ENCODE results near the gene CFAP92.

CFAP92 gene

DNA sequence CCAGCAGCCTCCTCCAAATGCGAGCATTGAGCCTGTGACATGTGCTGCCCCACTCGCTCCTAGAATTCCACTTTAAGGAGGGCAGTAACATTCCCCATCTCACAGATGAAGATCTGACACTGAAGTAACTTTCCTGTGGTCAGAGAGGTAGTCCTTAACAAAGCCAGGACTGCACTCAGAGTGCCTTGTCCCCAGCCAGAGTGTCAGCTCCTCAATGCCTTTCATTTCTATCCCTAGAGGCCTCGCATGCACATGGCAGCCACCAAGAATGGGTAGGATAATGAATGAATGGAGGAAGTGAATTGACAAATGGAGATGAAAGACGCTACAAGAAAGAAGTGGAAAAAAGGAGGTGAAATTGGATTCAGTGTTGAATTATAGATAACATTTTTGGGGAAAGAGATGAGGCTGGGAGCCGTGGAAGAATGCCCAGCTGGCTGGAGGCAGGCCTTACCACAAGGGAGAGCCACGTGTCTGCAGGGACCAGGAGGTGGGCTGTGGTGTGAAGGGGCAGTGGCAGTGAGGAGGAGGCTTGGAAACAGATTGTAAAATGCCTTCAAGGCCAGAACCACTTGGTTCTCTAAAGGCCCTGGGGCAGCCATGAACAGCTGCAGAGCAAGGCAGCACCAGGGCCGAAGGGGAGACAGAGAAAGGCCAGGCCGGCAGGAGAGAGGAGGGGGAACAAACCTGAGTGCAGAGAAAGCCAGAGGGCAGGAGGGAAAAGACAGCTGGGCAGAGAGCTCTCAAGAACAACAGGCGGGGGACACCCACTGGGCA, 10.4 kb downstream of the CFAP92 start:
- TF ChIP-seq FOXP2 (optimal IDR thresholded peaks at IDR 0.05; ENCODE audit: borderline replicate concordance, extremely low read depth, extremely low read length, insufficient read depth) (no peak), SIN3A (IDR thresholded peaks at IDR 0.05; ENCODE audit: borderline replicate concordance, insufficient read depth, low read length) (no peak), POLR2AphosphoS5 (IDR thresholded peaks at IDR 0.05; ENCODE audit: low read depth, low read length) (no peak), REST (IDR thresholded peaks at IDR 0.05; ENCODE audit: insufficient read depth in 1 of 2, low read depth in 2 of 2, low read length in 2 of 2) (no peak)

DNA sequence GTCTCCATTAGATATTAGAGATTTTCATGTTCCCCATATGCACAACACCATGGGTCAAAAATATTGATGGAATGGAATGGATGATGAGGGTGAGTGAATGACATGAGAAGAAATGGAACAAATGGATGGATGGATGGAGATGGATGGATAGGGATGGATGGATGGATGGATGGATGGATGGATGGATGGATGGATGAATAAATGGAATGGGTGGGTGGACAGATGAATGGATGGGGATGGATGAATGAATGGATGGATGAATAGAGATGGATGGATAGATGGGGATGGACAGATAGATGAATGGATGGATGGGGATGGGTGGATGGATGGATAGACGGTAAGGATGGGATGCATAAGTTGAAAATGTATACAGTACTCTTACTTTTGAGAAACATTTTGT, 18.6 kb downstream of the CFAP92 start:
- TF ChIP-seq REST (IDR thresholded peaks at IDR 0.05; ENCODE audit: insufficient read depth in 1 of 2, low read depth in 2 of 2, low read length in 2 of 2) (no peak), POLR2AphosphoS5 (IDR thresholded peaks at IDR 0.05; ENCODE audit: low read depth, low read length) (no peak), SIN3A (IDR thresholded peaks at IDR 0.05; ENCODE audit: borderline replicate concordance, insufficient read depth, low read length) (no peak), TAF1 (IDR thresholded peaks at IDR 0.05; ENCODE audit: borderline replicate concordance, insufficient read depth, low read length) (no peak), FOXP2 (optimal IDR thresholded peaks at IDR 0.05; ENCODE audit: borderline replicate concordance, extremely low read depth, extremely low read length, insufficient read depth) (no peak)

DNA sequence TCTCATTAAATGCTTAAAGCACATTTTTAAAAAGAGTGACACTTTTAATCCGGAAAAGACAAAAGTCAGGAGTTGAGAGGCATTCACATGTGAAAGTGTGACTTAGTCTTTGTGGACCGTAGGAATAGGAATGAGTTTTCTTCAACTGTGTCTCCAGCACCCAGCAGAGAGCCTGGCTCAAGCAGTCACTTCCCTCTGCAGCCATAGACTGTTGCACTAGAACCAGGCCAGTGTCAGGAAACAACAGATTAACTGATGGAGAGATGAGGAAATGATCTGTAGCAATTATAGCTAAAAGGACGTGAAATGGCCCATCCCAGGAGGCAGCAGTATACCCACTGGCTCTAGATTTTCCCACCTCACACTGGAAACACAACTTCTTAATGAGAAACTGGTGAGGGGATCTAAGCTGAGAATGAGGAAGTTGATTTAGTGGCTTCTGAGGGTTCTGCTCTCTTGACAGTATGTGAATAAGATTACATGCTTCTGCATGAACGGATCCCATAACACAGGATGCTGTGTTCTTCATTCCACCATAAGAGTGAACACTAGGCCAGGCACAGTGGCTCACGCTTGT, 19.8 kb downstream of the CFAP92 start:
- no peak for TF ChIP-seq FOXP2 (optimal IDR thresholded peaks at IDR 0.05; ENCODE audit: borderline replicate concordance, extremely low read depth, extremely low read length, insufficient read depth)
- no peak for TF ChIP-seq REST (IDR thresholded peaks at IDR 0.05; ENCODE audit: insufficient read depth in 1 of 2, low read depth in 2 of 2, low read length in 2 of 2)
- TF ChIP-seq SIN3A (IDR thresholded peaks at IDR 0.05; ENCODE audit: borderline replicate concordance, insufficient read depth, low read length) = no peak
- TF ChIP-seq TAF1 (IDR thresholded peaks at IDR 0.05; ENCODE audit: borderline replicate concordance, insufficient read depth, low read length) = no peak
- TF ChIP-seq POLR2AphosphoS5 (IDR thresholded peaks at IDR 0.05; ENCODE audit: low read depth, low read length) = no peak

DNA sequence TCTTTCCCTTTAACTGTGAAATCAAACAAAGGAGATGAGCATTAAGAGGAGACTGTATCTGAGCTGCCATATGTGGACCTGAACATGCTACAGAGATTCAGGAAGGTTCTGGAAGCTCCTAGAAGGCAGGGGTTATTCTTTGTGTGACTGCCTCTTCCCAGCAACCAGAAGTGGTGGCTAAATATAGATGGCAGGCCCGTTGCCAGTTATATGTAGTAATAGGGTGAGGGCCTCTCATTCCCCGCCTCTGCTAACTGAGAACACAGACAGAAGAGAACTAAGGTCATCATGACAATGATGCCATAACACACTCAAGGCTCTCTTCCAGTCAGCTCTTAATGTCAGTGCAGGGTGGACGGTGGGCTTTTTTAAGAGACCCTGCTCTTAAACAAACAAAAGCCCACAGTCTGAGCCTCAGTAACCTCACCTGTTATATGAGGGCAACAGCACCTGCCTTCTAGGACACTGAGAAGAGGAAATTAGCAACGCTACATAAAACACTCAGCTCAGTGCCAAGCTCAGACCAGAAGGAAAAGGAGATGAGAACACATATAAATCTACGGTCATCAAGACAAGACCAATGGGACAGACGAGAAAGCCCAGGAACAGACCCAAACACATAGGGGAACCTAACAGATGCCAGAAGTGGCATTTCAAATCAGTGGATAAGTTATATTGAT, 22.3 kb downstream of the CFAP92 start:
- TF ChIP-seq REST (IDR thresholded peaks at IDR 0.05; ENCODE audit: insufficient read depth in 1 of 2, low read depth in 2 of 2, low read length in 2 of 2) = no peak
- TF ChIP-seq POLR2AphosphoS5 (IDR thresholded peaks at IDR 0.05; ENCODE audit: low read depth, low read length) = no peak
- TF ChIP-seq FOXP2 (optimal IDR thresholded peaks at IDR 0.05; ENCODE audit: borderline replicate concordance, extremely low read depth, extremely low read length, insufficient read depth) = no peak
- TF ChIP-seq SIN3A (IDR thresholded peaks at IDR 0.05; ENCODE audit: borderline replicate concordance, insufficient read depth, low read length) = no peak
- TF ChIP-seq TAF1 (IDR thresholded peaks at IDR 0.05; ENCODE audit: borderline replicate concordance, insufficient read depth, low read length) = no peak

Data from PFSK-1 (cell line).